Esophagus muscularis mucosa (tissue), 3 donors: ENCODE results near the gene ARID1B.

Experiments
- CTCF ChIP-seq, 3 experiments: fragments of 200-600 bp in 2 of 3; fragments of 450-650 bp in 1 of 3; sonication (generic) in 2 of 3; IDR thresholded peaks; one replicate each; pipeline ENCODE4 v1.5.1; 2017 to 2019; ENCODE audit warnings: antibody characterized with exemption in 3 of 3, mild to moderate bottlenecking in 2 of 3, moderate library complexity in 1 of 3
- POLR2A ChIP-seq: fragments of 450-650 bp; IDR thresholded peaks from one replicate; pipeline ENCODE4 v1.6.1; 2017; ENCODE audit warnings: antibody characterized with exemption, moderate library complexity, mild to moderate bottlenecking, low read depth
- POLR2AphosphoS5 ChIP-seq, 2 donors: sonication (generic); formaldehyde crosslinking; IDR thresholded peaks; one replicate each; pipeline ENCODE4 v1.6.1; 2017; ENCODE audit warnings: antibody characterized with exemption in 2 of 2

GRCh38 chr6:156727715-156728385, 49.3 kb upstream of the ARID1B start:
- TF ChIP-seq POLR2A (no peak), CTCF (IDR thresholded peaks at IDR 0.05) (no peak), POLR2AphosphoS5 (IDR thresholded peaks at IDR 0.05) (no peak)
